AML-193 (cell line): ENCODE measurements around the gene PRCP.

Experiments used
- DNase-seq, 2 experiments: peaks; one replicate each; lab custom pipeline; 2025; lab: John Stamatoyannopoulos, UW

Gene PRCP

DNA sequence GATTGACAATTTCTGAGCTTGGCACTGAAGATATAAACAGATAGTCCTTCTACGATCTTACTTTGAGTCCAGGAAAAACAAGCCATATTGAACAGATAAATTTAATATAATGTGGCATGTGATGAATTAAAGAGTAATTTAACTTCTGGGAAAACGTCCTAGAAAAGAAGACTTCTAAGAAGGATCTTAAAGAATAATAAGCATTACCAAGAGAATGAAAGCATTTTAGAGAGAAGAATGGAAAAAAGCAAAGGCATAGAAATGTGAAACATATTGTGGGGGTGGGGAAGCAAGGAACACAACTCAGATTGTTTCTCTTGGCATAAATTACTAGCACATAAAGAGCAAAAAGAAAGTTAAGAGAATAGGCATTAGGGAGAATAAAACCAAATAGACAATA lies 6.7 kb upstream of the PRCP start:
- DNase-seq = no peak

DNA sequence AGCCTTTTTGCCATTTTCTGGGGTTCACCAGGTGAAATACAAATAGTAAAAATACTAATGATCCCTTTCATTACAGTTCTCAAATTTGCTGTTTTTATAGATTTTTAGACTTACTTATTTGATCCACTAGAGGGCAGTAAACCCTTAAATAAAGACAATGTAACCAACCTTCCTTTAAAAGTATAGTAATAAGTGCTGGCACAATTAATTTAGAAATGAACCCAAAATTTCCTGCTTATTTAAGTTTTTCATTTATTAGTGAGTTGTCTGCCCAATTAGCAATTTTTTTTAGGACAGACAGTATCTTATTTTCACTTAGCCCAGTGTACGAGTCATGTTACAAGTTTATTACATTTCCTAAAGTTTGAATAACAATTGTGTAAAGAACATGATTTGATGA lies 6.0 kb upstream of the PRCP start:
- DNase-seq = peak; percentile 46 to 57

DNA sequence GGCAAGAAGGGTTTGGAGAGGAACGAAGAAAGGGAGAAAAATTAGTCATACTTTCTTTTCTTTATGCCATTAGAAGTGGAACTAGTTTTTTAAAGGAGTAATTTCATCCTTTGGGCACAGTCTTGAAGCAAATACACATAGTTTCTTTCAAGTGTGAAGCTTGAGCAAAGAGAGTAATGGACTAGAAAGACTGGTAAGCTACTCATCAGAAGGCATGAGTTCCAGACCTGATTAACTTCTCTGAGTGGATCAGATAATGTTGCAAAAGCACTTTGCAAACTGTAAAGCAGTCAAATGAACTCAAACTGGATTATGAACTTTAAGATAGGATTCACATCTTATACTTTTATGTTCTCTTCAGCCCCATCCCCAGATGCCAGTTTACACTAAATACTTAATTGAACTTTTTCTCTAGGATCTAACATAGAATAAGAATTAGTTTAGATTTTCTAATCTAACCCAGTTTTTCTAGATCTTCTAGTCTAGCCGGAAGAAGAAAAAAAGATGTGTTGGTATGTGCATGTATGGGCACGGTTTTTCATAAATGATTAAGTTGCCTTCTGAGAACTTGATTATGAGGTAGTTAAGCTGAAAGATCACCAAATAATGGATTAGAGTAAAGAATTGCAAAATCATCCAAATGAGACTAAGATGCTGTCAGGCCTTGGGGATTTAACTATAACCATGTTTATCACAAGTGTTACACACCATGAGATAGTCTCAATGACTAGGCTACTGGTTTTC lies 3.8 kb upstream of the PRCP start:
- no peak for DNase-seq

DNA sequence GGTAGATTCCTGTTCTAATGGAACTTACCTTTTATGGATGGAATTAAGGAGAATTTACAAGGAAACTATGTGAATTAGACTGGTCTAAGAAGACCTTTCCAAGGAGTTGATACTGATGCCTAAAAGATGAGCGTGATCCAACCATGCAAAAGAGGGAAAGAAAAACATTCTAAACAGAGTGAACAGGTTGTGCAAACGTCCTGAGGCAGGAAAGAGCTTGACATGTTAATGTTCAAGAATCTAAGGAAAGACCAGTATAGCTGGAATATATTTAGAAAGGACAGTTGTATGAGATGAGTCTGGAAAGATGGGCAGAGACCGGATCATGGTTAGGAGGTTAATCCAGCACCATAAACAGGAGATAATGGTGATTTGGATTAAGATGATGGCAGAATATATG lies 2.6 kb upstream of the PRCP start:
- no peak for DNase-seq

DNA sequence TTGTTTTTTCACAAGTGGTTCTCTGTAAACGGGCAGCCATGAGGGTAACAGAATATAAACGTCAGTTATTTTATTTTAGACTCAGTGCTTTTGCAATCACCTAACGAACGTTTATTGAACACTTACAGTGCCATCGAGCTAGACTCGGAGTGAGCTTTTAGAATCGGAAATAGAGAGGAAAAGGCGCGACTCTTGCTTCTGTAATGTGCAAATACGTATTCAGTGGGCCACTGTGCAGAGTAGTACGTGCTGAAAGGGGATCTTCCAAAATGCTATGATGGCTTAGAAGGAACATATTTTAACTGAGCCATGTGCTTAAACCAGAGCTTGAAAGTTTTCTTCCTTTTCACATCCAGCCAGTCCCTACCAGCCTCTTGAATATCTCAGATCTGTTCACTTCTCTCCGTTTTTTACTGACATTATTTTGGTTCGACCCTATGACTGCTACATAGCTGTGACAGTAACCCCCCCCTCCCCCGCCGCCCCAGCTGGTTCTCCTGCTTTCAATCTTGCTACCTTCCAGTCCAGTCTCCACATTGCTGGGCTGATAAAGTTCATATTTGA lies 1.8 kb upstream of the PRCP start:
- no peak for DNase-seq

DNA sequence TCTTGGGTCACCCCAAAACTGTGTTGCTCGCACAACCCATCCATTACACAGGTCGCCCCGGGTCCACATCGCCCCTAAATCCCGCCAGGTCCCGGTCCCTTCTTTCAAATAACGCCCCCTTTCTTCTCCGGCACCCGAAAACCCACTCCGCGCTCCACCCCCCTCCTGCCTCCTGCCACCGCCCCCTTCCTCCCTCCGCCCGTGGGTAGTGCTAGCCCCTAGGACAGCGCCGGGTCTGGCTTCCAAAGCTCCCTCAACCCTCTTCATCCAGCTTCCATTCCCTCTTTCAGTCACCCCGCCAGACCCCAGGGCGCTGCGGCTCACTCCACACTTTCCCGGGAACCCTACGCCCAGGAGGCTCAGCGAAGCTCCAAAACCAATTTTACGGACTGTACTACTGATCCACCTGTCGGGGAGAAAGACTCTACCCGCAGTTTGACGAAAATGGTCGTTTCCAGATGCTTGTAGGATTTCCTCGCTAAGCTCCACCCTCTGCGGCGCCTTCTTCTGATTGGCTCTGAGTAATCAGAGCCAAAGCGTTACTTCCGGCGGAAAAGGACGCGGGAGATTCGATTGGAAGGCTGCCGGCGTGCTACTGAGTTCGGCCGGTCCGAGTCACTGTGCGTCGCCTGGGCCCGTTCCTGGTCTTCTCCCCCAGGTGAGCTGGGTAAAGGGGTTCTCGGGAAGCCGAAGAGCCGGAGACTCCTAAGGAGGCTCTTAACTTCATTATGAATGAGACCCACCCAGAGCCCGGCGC lies 1.1 kb upstream of the PRCP start, which contains the start of gene DDIAS:
Gene DDIAS, plus strand, starts transcription at position 572 of the 757 bp plus-strand sequence. CDS start 13,003 bp downstream, outside the sequence.
- peak; percentile 89 to 93 for DNase-seq

DNA sequence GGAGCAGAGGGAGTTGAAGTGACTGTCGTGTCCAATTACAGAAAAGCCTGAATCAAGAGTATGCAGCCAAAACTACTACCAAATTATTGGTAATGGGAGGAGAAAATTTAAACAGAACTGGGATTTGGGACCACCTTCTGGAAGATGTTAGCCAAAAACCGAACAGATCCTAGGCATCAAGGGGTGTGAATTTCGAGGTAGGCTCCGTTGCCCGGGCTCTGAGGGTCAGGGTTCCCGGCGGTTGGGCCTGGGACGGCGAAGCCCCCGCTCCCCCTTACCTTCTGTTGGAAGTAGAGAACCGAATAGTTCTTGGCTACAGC lies 313 bp downstream of the PRCP start:
- DNase-seq = no peak

DNA sequence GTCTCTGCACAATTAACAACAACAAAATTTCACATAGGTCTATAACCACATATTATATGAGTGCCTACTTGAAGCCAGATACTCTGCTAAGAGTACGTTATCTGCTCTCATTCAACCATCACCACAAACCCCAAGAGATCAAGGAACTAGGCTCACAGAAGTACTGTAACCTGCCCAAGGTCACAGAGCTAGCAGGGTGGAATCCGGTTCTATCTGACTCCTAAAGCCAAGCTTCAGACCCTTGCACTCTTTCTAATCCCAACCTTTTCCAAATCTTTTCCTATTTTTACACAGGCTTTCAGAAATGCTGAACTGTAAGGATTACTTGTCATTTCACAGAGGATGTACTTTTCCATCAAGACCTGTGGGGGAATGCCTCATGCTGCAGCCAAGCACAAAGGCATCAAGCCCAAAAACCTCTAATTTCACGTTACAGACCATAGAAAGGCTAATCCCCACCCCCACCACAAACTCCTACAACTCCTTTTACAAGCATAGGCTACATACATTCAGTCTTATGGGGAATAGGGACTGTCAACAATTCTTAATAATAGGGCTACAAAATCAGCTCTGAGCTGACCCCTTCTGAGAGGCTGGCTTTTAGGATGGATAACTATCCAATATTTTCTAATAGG lies 927 bp downstream of the PRCP start:
- peak in 1 of 2 experiments; percentile 20 for DNase-seq

DNA sequence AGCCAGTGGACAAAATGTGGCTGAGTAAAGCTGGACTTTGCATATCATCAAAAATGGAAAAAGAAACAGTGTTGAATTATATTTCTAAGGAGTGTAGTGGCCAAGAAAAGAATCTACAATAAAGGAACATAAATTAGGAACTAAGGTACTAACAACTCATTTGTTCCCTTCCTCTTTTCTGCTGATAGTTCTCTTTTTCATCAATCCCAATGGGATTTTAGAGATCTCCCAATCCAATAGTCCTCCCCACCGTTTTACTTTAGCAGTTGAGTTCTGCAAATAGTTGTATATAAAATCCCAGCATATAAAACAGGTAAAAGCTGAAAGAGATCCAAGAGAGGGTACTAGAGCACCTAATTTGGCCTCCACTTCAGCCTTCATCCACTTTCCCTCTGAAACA lies 2.0 kb downstream of the PRCP start:
- peak; percentile 37 to 39 for DNase-seq

DNA sequence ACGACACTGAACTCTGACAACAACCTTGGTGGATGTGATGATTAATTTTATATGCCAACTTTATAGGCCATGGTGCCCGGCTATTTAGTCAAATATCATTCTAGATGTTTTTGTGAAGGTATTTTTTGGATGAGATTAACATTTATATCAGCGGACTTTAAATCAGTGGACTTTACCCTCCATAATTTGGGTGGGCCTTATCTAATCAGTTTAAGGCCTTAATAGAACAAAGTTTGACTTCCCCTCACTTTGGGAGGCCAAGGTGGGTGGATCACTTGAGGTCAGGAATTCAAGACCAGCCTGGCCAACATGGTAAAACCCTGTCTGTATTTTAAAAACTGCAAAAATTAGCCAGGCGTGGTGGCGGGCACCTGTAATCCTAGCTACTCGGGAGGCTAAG lies 4.0 kb downstream of the PRCP start:
- DNase-seq = no peak

DNA sequence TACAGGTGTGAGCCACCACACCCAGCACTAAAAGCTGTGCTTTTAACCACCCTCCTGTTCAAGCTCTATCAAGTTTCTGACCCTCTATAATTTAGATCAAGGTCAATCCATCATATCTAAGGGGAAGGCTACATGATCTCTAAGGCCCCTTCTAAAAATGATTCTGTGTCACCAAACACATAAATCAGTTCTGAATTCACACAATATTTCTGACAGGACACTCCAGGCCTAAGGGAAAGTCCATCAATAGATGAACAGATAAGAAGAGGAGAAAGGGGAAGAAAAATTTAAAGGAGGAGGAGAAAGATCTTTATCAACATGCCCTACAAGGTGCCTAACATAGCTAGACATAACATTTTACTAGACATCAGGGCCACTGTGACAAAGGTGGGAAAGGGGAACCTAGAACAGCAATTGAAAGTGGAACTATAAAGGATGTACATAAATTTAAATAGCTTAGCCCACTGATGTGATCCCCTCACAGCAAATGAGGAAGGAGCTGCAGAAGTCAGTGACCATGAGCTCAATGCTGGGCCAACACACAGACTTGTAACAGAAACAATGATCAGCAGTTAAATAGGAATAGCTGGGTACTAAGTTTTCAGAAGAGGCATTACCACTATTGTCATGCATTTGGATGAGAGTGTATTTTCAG lies 4.7 kb downstream of the PRCP start:
- DNase-seq = peak; percentile 39 to 53

DNA sequence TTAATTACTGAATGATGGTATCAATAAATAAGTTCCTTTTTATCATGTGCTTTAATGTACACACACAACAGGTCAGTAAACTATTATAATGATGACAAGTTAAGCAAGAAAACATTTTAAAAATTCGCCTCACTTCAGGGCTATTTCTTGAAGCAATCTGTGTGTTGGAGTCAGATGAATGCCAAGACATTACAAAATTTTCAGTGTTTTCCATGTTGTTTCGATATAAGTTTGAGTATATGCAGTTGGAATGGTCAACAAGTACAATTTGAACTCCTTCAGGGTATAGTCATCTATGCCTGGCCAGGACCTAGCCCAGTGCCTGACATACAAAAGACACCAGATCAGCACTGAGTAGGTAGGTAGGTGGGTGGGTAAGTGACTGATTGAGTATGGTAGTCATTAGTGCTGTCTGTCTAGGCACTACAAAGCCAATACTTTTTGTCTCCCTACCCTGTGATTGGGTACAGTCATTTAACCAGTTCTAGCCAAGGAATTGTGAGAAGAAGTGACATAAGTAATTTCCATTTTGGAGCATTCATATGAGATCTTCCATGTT lies 7.5 kb downstream of the PRCP start:
- DNase-seq = no peak

DNA sequence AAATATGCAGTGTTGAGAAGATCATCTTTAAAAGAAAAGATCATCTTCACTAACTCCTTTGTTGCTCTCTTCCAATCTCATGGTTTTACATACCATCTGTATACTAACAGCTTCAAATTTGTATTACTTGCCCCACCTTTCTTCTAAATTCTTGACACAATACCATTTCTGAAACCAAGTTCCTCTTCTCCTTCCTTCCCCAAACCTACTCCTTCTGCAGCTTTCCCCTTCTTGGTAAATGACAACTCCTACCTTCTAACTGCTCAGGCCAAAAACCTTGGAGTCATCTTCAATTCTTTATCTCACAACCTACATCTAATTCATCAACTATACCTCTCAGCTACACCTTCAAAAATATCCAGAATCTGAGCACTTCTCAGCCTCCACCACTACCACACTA lies 9.3 kb downstream of the PRCP start:
- peak; percentile 70 to 71 for DNase-seq

DNA sequence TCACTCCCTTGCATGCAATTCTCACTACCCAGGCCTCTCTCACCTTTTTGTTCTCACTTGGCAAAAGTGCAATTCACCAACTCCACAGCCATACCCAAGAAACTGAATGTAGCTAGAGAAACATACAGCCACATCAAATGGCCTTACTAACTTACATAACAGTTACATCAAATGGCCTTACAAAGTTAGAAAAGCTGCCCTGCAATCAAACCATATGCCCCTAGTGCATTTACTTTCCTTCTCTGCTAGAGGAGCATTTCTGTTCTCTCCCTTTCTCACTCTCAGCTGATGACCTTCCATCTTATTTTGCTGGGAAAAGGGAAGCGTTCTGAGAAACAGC lies 10.3 kb downstream of the PRCP start:
- no peak for DNase-seq

DNA sequence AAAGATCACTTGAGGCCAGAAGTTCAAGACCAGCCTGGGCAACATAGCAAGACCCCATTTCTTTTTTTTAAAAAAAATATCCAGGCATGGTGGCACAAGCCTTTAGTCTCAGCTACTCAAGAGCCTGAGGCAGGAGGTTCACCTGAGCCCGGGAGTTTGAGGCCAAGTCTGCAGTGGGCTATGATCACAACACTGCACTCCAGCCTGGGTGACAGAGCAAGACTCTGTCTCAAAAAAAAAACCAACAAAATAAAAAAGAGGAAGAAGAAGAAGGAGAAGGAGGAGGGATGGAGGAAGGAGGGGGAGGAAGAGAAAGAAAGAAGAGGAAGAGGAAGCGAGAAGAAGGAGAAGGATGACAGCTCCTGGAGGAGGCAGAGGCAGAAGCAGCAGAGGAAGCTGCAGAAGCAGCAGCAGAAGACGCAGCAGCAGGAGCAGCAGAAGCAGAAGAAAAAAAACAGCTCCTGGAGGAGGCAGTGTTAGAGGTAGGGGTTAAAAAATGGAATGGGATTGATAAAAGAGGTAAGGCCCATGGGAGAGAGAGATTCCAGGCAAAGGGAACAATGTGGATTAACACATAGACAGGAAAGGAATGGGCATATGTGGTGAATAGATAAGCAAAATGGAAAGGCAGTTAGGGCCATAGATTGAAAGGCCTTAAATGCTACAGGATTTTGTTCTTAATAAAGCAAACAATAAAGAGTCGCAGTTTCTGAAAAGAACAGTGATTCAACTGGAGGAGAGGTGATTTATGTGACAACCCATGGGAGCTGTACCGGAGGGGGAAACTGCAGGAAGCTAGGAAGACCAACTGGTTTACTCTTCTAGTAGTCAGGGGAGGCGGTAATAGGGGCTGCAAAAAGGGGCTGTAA lies 10.9 kb downstream of the PRCP start:
- DNase-seq = peak; percentile 76 to 83

DNA sequence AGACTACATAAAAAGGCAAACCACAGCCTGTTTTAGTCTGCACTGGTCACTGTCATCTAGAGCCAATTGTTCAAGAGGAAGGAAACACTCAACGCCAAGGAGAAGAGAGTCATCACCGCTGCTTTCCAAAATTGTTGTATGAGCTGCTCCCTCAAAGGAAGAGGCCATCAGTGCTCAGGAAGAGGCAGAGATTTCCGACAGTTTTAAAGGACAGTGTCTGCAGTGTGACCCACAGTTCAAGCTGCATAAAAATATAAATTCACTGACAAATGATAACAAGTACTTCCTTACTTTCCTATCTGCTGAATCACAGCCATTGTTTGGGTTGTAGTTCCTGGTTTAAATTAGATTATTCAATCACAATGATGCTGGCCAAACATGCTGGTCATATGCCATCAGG lies 16.4 kb downstream of the PRCP start:
- no peak for DNase-seq

DNA sequence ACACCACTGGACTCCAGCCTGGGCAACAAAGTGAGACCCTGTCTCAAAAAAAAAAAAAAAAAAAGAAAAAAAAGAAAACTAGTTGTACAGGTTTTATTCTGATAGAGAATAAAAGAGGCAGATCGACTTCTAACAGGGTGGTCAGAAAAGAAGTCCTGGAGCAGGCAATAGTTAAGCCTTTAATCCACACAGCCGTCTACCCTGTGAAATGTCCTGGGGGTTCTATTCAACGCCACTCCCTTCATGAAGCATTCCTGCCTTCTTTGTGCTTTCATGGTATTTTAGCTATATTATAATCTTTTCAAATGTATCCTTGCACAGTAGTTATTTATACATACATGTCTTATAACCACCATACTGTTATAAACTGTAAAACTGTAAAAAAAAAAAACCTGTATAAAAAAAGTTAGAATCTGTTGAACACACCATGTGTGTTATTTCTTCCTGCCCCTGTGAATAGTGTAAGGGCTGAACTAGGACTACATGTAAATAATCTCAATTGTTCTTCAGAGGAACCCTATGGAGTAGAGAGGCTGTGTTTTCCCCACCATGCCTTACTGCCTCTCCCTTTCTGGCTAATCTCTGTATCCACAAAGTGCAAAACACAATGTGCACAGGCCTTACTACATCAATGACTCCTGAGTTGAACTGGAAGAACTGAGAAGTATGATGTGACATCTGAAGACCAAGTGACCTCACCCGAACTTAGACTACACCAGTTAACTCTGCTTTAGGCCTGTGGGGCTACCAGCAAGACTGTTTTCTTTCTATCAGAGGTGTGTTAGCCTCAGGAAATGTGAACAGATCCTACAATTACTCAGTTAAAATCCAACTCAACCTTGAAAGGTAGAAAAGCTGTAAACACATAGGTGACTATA lies 25.3 kb downstream of the PRCP start:
- DNase-seq = no peak

DNA sequence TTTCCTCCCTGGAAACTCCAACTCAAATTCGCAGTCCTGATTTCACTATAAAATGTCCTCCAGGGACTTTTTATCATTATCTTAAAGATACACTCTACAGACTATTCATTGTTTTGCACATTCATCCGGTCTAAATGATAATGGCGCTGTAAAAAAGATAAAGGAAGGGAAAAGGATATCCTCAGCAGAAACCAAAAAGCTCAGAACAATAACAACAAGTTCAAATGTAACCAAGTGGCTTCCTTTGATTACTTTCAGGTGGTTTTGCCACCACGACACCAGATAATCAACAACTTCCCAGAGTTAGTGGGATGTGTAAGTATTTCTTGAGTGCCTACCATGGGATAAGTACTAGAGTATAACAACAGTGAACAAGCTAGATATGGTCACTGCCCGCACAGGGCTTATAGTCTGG lies 26.3 kb downstream of the PRCP start:
- DNase-seq = no peak

DNA sequence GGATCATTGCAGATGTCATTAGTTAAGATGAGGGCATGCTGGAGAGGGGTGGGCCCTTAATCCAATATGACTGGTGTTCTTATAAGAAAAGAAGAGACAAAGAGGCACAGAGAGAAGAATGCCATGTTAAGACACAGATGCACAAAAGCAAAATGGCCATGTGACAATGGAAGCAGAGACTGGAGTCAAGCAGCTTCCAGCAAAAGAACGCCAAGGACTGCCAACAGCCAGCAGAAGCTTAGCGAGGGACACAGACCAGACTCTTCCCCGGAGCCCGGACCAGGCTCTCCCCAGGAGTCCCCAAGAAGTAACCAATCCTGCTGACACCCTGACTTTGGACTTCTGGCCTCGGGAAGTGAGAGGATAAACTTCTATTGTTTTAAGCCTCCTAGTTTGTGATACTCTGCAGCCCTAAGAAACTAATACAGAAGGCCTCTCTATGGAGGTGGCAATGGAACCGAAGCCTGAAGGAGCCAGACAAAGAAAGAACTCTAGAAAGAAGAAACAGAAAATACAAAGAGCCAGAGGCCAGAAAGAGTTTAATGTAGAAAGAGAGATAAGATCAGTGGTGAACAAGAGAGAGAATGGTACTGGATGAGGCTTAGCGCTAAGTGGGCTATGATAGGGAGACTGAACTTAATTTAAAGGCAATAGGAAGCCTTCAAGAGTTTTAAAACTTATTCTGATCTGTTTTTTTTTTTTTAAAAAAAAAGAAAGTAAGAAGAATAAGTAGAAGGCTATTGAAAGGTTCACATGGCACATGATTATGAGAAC lies 27.7 kb downstream of the PRCP start:
- DNase-seq = no peak
